H1 (cell line): Measurements from ENCODE around the gene ABCC4. TPM values are rescaled to one million over a fixed set of nuclear protein-coding genes. Genes with fewer than 3 reads are reported as not detected.
A peak's percentile ranks its signal among the peaks of the same experiment; 100 is the strongest.

ENCODE experiments used
- CHD7 ChIP-seq: fragments of 300-600 bp; sonication (generic); IDR thresholded peaks from 2 replicates; pipeline ENCODE4 v1.7.1; 2012; ENCODE audit warnings: low read length, moderate library complexity, mild to moderate bottlenecking, inconsistent platforms; ENCODE audit not compliant: insufficient replicate concordance
- JUN ChIP-seq: IDR thresholded peaks from 2 replicates; pipeline ENCODE4 v1.6.1; 2011; ENCODE audit warnings: low read depth, mild to moderate bottlenecking, improper control_type of control experiment, low read length
- KDM1A ChIP-seq: fragments of 200-600, 300-600 bp; sonication (generic); IDR thresholded peaks from 2 replicates; pipeline ENCODE4 v1.7.1; 2016; ENCODE audit warnings: mild to moderate bottlenecking, low read length, borderline replicate concordance
- POLR2AphosphoS5 ChIP-seq: IDR thresholded peaks from 2 replicates; pipeline ENCODE4 v1.6.1; 2011; ENCODE audit warnings: low read depth, low read length
- TEAD4 ChIP-seq: IDR thresholded peaks from 2 replicates; pipeline ENCODE4 v1.6.1; 2012; ENCODE audit warnings: low read depth, low read length, inconsistent platforms, mixed read lengths
- polyA plus RNA-seq, 7 experiments: library from polyadenylated mRNA; depleted of rRNA in 3 of 7; stranded (reverse) in 5 of 7; unstranded in 2 of 7; fragments of >200 nt in 5 of 7; fragments of 200-250 nt in 2 of 7; gene quantifications; 1 replicate in 5 of 7; 2 replicates in 1 of 7; 4 replicates in 1 of 7; pipeline versions ENCODE4 v1.2.1 to v1.2.3, GENCODE V29; 2011 to 2013; ENCODE audit warnings: missing spikeins in 2 of 7, mixed read lengths in 2 of 7
- total RNA-seq: library from RNA; stranded (reverse); fragmentation: NEBNext Ultra II Directional; extraction: Animal tissue kit (Norgen Biotek cat#: 25700); gene quantifications from 2 replicates; pipeline ENCODE4 v1.2.1, GENCODE V29; 2021

The ABCC4 gene
- total and polyA plus RNA-seq, 2 of the 8 experiments (the other 6 are each of a cell fraction or from before 2014, with no cell fraction given) = 4.0 to 14.1 TPM

- TF ChIP-seq CHD7 (peak; percentile 56), KDM1A (no peak), TEAD4 (no peak), POLR2AphosphoS5 (no peak), JUN (peak; percentile 81)
Measured at GRCh38 chr13:95153647-95154412, 147.4 kb downstream of the ABCC4 start (continued).
